ENCODE results near the gene C6orf47.

- TF ChIP-seq CTCF (conservative IDR thresholded peaks at IDR 0.05 in 1 of 2, IDR thresholded peaks at IDR 0.05 in 1 of 2; ENCODE audit: extremely low read depth in 1 of 2, insufficient read depth in 1 of 2, low read depth in 1 of 2, low read length in 2 of 2) (no peak), EZH2 (IDR thresholded peaks at IDR 0.05; ENCODE audit: borderline replicate concordance, low read length) (no peak)
These were observed 23.6 kb downstream of the C6orf47 start for GRCh38 chr6:31636698-31637596.
